IMR-90 (cell line): ENCODE data around the gene CD69. TPM values are rescaled to one million over a fixed set of nuclear protein-coding genes. Genes with fewer than 3 reads are reported as not detected.

ENCODE experiments used
- ATAC-seq: fragments of 200-7000 bp; cut with Tn5 transposase; 2 replicates; pipeline ENCODE4 v1.9.1; 2020; ENCODE audit warnings: low read depth, mild to moderate bottlenecking, moderate library complexity
- BruUV-seq: library from RNA; stranded (reverse); fragments of 400-500 nt; replicated peaks from 2 replicates; lab custom pipeline; 2021; lab: Mats Ljungman, UMichigan
- CTCF ChIA-PET: fragments of 300-600 bp; formaldehyde crosslinking; extraction: SDS; loops from one replicate; lab custom pipeline; 2021; ENCODE audit warnings: antibody characterized with exemption; lab: Yijun Ruan, JAX
- POLR2A ChIA-PET: fragments of 300-600 bp; sonication (Branson Sonifier 250); formaldehyde crosslinking; loops from one replicate; lab custom pipeline; 2022; ENCODE audit warnings: antibody characterized with exemption; ENCODE audit not compliant: unreplicated experiment; lab: Charles Lee
- DNase-seq: peaks from one replicate; pipeline ENCODE4 v3.0.0; 2013
- H2AFZ ChIP-seq: replicated peaks from 2 replicates; pipeline ENCODE3; 2013; ENCODE audit warnings: low read length, mild to moderate bottlenecking; ENCODE audit not compliant: poor library complexity
- H2AK5ac ChIP-seq: 2 replicates; pipeline ENCODE4 v1.6.1; 2013; ENCODE audit warnings: low read depth, low read length, inconsistent platforms
- H2AK9ac ChIP-seq: replicated peaks from 2 replicates; pipeline ENCODE3; 2013; ENCODE audit warnings: mild to moderate bottlenecking, low read depth, low read length, moderate library complexity; ENCODE audit not compliant: poor library complexity
- H2BK120ac ChIP-seq: 2 replicates; pipeline ENCODE4 v1.6.1; 2013; ENCODE audit warnings: low read depth, low read length, inconsistent platforms
- H2BK15ac ChIP-seq: 3 replicates; pipeline ENCODE4 v1.6.1; 2013; ENCODE audit warnings: low read depth, low read length, inconsistent platforms
- H2BK20ac ChIP-seq: 2 replicates; pipeline ENCODE4 v1.6.1; 2013; ENCODE audit warnings: low read depth, mild to moderate bottlenecking, inconsistent platforms, low read length, moderate library complexity
- H2BK5ac ChIP-seq: 2 replicates; pipeline ENCODE4 v1.6.1; 2013; ENCODE audit warnings: mild to moderate bottlenecking, low read depth, low read length, inconsistent platforms; ENCODE audit not compliant: poor library complexity, severe bottlenecking
- H3K14ac ChIP-seq: replicated peaks from 2 replicates; pipeline ENCODE4 v1.6.1; 2013; ENCODE audit warnings: low read depth, low read length, inconsistent platforms
- H3K18ac ChIP-seq: 2 replicates; pipeline ENCODE4 v1.6.1; 2013; ENCODE audit warnings: low read depth, low read length, control low read depth
- H3K23ac ChIP-seq: 2 replicates; pipeline ENCODE4 v1.6.1; 2013; ENCODE audit warnings: low read depth, low read length, inconsistent platforms
- H3K27ac ChIP-seq: 2 replicates; pipeline ENCODE4 v1.5.1; 2013; ENCODE audit warnings: mild to moderate bottlenecking, control low read depth, low read length; ENCODE audit not compliant: insufficient read depth
- H3K27me3 ChIP-seq: 2 replicates; pipeline ENCODE4 v1.6.1; 2013; ENCODE audit warnings: low read length; ENCODE audit not compliant: control insufficient read depth, insufficient read depth
- H3K36me3 ChIP-seq: 2 replicates; pipeline ENCODE4 v1.6.1; 2013; ENCODE audit warnings: low read length, mixed read lengths; ENCODE audit not compliant: control insufficient read depth, insufficient read depth
- H3K4ac ChIP-seq: 2 replicates; pipeline ENCODE4 v1.6.1; 2013; ENCODE audit warnings: low read depth, low read length, inconsistent platforms
- H3K4me1 ChIP-seq: 2 replicates; pipeline ENCODE4 v1.6.1; 2013; ENCODE audit warnings: low read length, mixed read lengths; ENCODE audit not compliant: control insufficient read depth, insufficient read depth
- H3K4me2 ChIP-seq: 2 replicates; pipeline ENCODE4 v1.6.1; 2013; ENCODE audit warnings: low read depth, mild to moderate bottlenecking, control low read depth, low read length, moderate library complexity
- H3K4me3 ChIP-seq: 2 replicates; pipeline ENCODE4 v1.5.1; 2013; ENCODE audit warnings: low read depth, mild to moderate bottlenecking, control low read depth, low read length, moderate library complexity; ENCODE audit not compliant: insufficient read depth
- H3K56ac ChIP-seq: 2 replicates; pipeline ENCODE4 v1.6.1; 2013; ENCODE audit warnings: low read length, inconsistent platforms; ENCODE audit not compliant: insufficient read depth; ENCODE audit errors: extremely low read depth
- H3K79me1 ChIP-seq, 2 experiments: 2 replicates each; pipeline ENCODE4 v1.6.1; 2013; ENCODE audit warnings: low read length in 2 of 2, inconsistent platforms in 1 of 2, low read depth in 1 of 2
- H3K9ac ChIP-seq: 2 replicates; pipeline ENCODE4 v1.6.1; 2013; ENCODE audit warnings: low read depth, low read length, control low read depth
- H3K9me1 ChIP-seq: 2 replicates; pipeline ENCODE4 v1.6.1; 2013; ENCODE audit warnings: low read length, inconsistent platforms; ENCODE audit not compliant: insufficient read depth
- H3K9me3 ChIP-seq: 2 replicates; pipeline ENCODE4 v1.6.1; 2013; ENCODE audit warnings: low read length; ENCODE audit not compliant: control insufficient read depth, insufficient read depth
- H4K20me1 ChIP-seq: 2 replicates; pipeline ENCODE4 v1.6.1; 2013; ENCODE audit warnings: low read length, inconsistent platforms; ENCODE audit not compliant: insufficient read depth
- H4K5ac ChIP-seq: 2 replicates; pipeline ENCODE4 v1.6.1; 2013; ENCODE audit warnings: mild to moderate bottlenecking, low read depth, low read length, control low read depth
- H4K8ac ChIP-seq, 2 experiments: 2 replicates each; pipeline ENCODE4 v1.6.1; 2013; ENCODE audit warnings: low read depth in 2 of 2, low read length in 2 of 2, control low read depth in 1 of 2, inconsistent platforms in 1 of 2
- H4K91ac ChIP-seq: 2 replicates; pipeline ENCODE4 v1.6.1; 2013; ENCODE audit warnings: low read depth, low read length, inconsistent platforms; ENCODE audit not compliant: insufficient read depth
- BHLHE40 ChIP-seq: fragments of 150-350 bp; IDR thresholded peaks from 2 replicates; pipeline ENCODE4 v1.6.1; 2016; ENCODE audit warnings: mild to moderate bottlenecking, low read depth, low read length
- CEBPB ChIP-seq: IDR thresholded peaks from 2 replicates; pipeline ENCODE4 v1.6.1; 2012; ENCODE audit warnings: low read depth, low read length, improper control_type of control experiment
- CHD1 ChIP-seq: IDR thresholded peaks from 2 replicates; pipeline ENCODE4 v1.6.1; 2012; ENCODE audit warnings: low read depth, low read length, improper control_type of control experiment
- FOS ChIP-seq: fragments of 150-350 bp; IDR thresholded peaks from 2 replicates; pipeline ENCODE4 v1.6.1; 2016; ENCODE audit warnings: low read depth, low read length
- MAFK ChIP-seq: IDR thresholded peaks from 2 replicates; pipeline ENCODE4 v1.6.1; 2012; ENCODE audit warnings: low read depth, low read length, improper control_type of control experiment
- MAZ ChIP-seq: IDR thresholded peaks from 2 replicates; pipeline ENCODE4 v1.6.1; 2012; ENCODE audit warnings: low read depth, mild to moderate bottlenecking, low read length, improper control_type of control experiment, moderate library complexity, borderline replicate concordance
- MXI1 ChIP-seq: IDR thresholded peaks from 2 replicates; pipeline ENCODE4 v1.6.1; 2012; ENCODE audit warnings: low read depth, mild to moderate bottlenecking, low read length, moderate library complexity, borderline replicate concordance
- NFE2L2 ChIP-seq: fragments of 150-350 bp; IDR thresholded peaks from 2 replicates; pipeline ENCODE4 v1.6.1; 2016; ENCODE audit warnings: low read depth, mild to moderate bottlenecking, low read length
- POLR2A ChIP-seq: IDR thresholded peaks from 2 replicates; pipeline ENCODE4 v1.6.1; 2012; ENCODE audit warnings: mild to moderate bottlenecking, low read depth, low read length
- RAD21 ChIP-seq: IDR thresholded peaks from 2 replicates; pipeline ENCODE4 v1.6.1; 2012; ENCODE audit warnings: low read length, improper control_type of control experiment
- RCOR1 ChIP-seq: IDR thresholded peaks from 2 replicates; pipeline ENCODE4 v1.6.1; 2012; ENCODE audit warnings: mild to moderate bottlenecking, low read length, improper control_type of control experiment; ENCODE audit not compliant: insufficient replicate concordance
- RFX5 ChIP-seq: IDR thresholded peaks from 2 replicates; pipeline ENCODE4 v1.8.0; 2012; ENCODE audit warnings: low read depth, mild to moderate bottlenecking, low read length, moderate library complexity
- SMC3 ChIP-seq: fragments of 150-350 bp; IDR thresholded peaks from 2 replicates; pipeline ENCODE4 v1.6.1; 2016; ENCODE audit warnings: low read depth, mild to moderate bottlenecking, antibody characterized with exemption, low read length, moderate library complexity
- WGBS, 2 experiments: methylation state at CpG; one replicate each; pipeline versions ENCODE4 v1.1.5 to v1.1.7; 2013; ENCODE audit warnings: missing lambda C conversion rate in 2 of 2; ENCODE audit not compliant: insufficient read length in 1 of 2; ENCODE audit errors: extremely low coverage in 2 of 2; 5-methylcytosine and 5-hydroxymethylcytosine counted together
- dilution Hi-C: fragments of 300-500 bp; cut with HindIII; formaldehyde crosslinking; loops from one replicate; pipeline ENCODE4 v1.14.3; 2018; ENCODE audit warnings: low sequenced_read_pairs; ENCODE audit not compliant: unreplicated experiment
- in situ Hi-C: fragments of 300-500 bp; cut with MboI; formaldehyde crosslinking; loops from 3 replicates; pipeline ENCODE4 v1.14.3; 2019; ENCODE audit warnings: low sequenced_read_pairs, inconsistent platforms, mixed read lengths
- intact Hi-C: fragments of 100-400 bp; cut with micrococcal nuclease; formaldehyde crosslinking; loops from 2 replicates; pipeline ENCODE4 v1.10.0; 2022
- polyA plus RNA-seq, 3 experiments: library from polyadenylated mRNA; depleted of rRNA; stranded (reverse); fragments of >200 nt; gene quantifications; 2 replicates each; pipeline ENCODE4 v1.2.3, GENCODE V29; 2012; ENCODE audit warnings: low replicate concordance in 1 of 3
- total RNA-seq: library from RNA; depleted of rRNA; stranded (reverse); fragments of >200 nt; gene quantifications from 2 replicates; pipeline ENCODE4 v1.2.3, GENCODE V29; 2012
- TF ChIP-seq, protein P1 (sequence below): fragments of 150-350 bp; IDR thresholded peaks from 2 replicates; pipeline ENCODE4 v1.6.1; 2017; ENCODE audit warnings: mild to moderate bottlenecking, antibody characterized with exemption, low read length, low read depth
- TF ChIP-seq, protein P2 (sequence below): fragments of 150-350 bp; IDR thresholded peaks from 2 replicates; pipeline ENCODE4 v1.6.1; 2016; ENCODE audit warnings: low read depth, mild to moderate bottlenecking, low read length, moderate library complexity, borderline replicate concordance
- TF ChIP-seq, protein P3 (sequence below): conservative IDR thresholded peaks from 2 replicates; pipeline ENCODE4 v1.5.1; 2012; ENCODE audit warnings: mild to moderate bottlenecking, low read depth, low read length, improper control_type of control experiment

CD69 gene
- total and polyA plus RNA-seq, 2 of the 4 experiments (the other 2 are of a cell fraction) = not detected

GRCh38 chr12:9779209-9779608 is 18.5 kb upstream of the CD69 start:
- Histone ChIP-seq H4K5ac (no peak overlapping the region), H2AFZ (no peak overlapping the region), H3K18ac (no peak overlapping the region), H3K79me1 (no peaks in the 10 kb centered on the region), H3K14ac (no peak overlapping the region), H2BK20ac (no peak overlapping the region), H2AK9ac (no peak overlapping the region), H2BK15ac (no peak overlapping the region), H3K36me3 (no peaks in the 10 kb centered on the region), H4K8ac (no peak overlapping the region), H3K4me2 (no peak overlapping the region), H4K91ac (no peak overlapping the region), H3K9ac (no peak overlapping the region), H2BK5ac (no peak overlapping the region), H2BK120ac (no peak overlapping the region), H3K56ac (no peak overlapping the region), H3K4ac (no peak overlapping the region), H3K9me3 (no peaks in the 10 kb centered on the region), H3K9me1 (no peaks in the 10 kb centered on the region), H3K23ac (no peak overlapping the region), H3K4me3 (no peak overlapping the region), H2AK5ac (no peak overlapping the region), H4K20me1 (no peaks in the 10 kb centered on the region), H3K27me3 (no peaks in the 10 kb centered on the region), H3K27ac (no peak overlapping the region), H3K4me1 (no peaks in the 10 kb centered on the region)
- no TSS peak for BruUV-seq
- WGBS, 2 experiments = no CpG with 5 or more reads among the region's 4 CpGs
- dilution Hi-C loops = no loop called here
- CTCF ChIA-PET = no interaction called here
- intact Hi-C loops = no loop called here
- POLR2A ChIA-PET = no interaction called here
- DNase-seq (no peak), ATAC-seq (no peak)
- in situ Hi-C loops = no loop called here
- TF ChIP-seq RCOR1 = no peak
- no peak for TF ChIP-seq BHLHE40
- no peak for TF ChIP-seq NFE2L2
- TF ChIP-seq, protein P1, sequence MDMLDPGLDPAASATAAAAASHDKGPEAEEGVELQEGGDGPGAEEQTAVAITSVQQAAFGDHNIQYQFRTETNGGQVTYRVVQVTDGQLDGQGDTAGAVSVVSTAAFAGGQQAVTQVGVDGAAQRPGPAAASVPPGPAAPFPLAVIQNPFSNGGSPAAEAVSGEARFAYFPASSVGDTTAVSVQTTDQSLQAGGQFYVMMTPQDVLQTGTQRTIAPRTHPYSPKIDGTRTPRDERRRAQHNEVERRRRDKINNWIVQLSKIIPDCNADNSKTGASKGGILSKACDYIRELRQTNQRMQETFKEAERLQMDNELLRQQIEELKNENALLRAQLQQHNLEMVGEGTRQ = no peak
- TF ChIP-seq RAD21 = no peak
- TF ChIP-seq POLR2A = no peak
- TF ChIP-seq SMC3 = no peak
- no peak for TF ChIP-seq MAZ
- TF ChIP-seq, protein P2, sequence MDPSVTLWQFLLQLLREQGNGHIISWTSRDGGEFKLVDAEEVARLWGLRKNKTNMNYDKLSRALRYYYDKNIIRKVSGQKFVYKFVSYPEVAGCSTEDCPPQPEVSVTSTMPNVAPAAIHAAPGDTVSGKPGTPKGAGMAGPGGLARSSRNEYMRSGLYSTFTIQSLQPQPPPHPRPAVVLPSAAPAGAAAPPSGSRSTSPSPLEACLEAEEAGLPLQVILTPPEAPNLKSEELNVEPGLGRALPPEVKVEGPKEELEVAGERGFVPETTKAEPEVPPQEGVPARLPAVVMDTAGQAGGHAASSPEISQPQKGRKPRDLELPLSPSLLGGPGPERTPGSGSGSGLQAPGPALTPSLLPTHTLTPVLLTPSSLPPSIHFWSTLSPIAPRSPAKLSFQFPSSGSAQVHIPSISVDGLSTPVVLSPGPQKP = no peak
- TF ChIP-seq FOS = no peak
- TF ChIP-seq, protein P3, sequence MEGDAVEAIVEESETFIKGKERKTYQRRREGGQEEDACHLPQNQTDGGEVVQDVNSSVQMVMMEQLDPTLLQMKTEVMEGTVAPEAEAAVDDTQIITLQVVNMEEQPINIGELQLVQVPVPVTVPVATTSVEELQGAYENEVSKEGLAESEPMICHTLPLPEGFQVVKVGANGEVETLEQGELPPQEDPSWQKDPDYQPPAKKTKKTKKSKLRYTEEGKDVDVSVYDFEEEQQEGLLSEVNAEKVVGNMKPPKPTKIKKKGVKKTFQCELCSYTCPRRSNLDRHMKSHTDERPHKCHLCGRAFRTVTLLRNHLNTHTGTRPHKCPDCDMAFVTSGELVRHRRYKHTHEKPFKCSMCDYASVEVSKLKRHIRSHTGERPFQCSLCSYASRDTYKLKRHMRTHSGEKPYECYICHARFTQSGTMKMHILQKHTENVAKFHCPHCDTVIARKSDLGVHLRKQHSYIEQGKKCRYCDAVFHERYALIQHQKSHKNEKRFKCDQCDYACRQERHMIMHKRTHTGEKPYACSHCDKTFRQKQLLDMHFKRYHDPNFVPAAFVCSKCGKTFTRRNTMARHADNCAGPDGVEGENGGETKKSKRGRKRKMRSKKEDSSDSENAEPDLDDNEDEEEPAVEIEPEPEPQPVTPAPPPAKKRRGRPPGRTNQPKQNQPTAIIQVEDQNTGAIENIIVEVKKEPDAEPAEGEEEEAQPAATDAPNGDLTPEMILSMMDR = no peak
- no peak for TF ChIP-seq MXI1
- no peak for TF ChIP-seq MAFK
- TF ChIP-seq CEBPB = no peak
- TF ChIP-seq RFX5 = no peak
- TF ChIP-seq CHD1 = no peak
